HEK293 (cell line): ENCODE results near the gene AKIRIN2.

Source experiments
- EGR2 ChIP-seq: fragments of 450-650 bp; formaldehyde crosslinking; IDR thresholded peaks from 2 replicates; pipeline ENCODE4 v1.5.1; 2016; ENCODE audit warnings: low read depth, missing biosample characterization, missing genetic modification characterization
- HOXD13 ChIP-seq: sonication (generic); formaldehyde crosslinking; IDR thresholded peaks from 2 replicates; pipeline ENCODE4 v1.8.0; 2022; ENCODE audit warnings: missing genetic modification reagents, borderline replicate concordance
- MEIS1 ChIP-seq: sonication (generic); formaldehyde crosslinking; IDR thresholded peaks from 2 replicates; pipeline ENCODE4 v1.8.1; 2022; ENCODE audit warnings: missing genetic modification reagents, mild to moderate bottlenecking, borderline replicate concordance
- OVOL3 ChIP-seq: fragments of 450-650 bp; formaldehyde crosslinking; IDR thresholded peaks from 2 replicates; pipeline ENCODE4 v1.5.1; 2016; ENCODE audit warnings: missing biosample characterization, missing genetic modification characterization
- ZEB2 ChIP-seq: fragments of 450-650 bp; formaldehyde crosslinking; IDR thresholded peaks from 2 replicates; pipeline ENCODE4 v1.5.1; 2016; ENCODE audit warnings: missing biosample characterization, missing genetic modification characterization
- ZFHX2 ChIP-seq: fragments of 450-650 bp; formaldehyde crosslinking; conservative IDR thresholded peaks from 2 replicates; pipeline ENCODE4 v1.5.1; 2016; ENCODE audit warnings: missing biosample characterization, missing genetic modification characterization
- ZNF184 ChIP-seq: fragments of 450-650 bp; IDR thresholded peaks from 2 replicates; pipeline ENCODE4 v1.5.1; 2018; ENCODE audit warnings: missing biosample characterization, mild to moderate bottlenecking, missing genetic modification characterization
- ZNF24 ChIP-seq: fragments of 450-650 bp; formaldehyde crosslinking; IDR thresholded peaks from 2 replicates; pipeline ENCODE4 v1.5.1; 2016; ENCODE audit warnings: missing biosample characterization, missing genetic modification characterization
- ZNF394 ChIP-seq: fragments of 450-650 bp; formaldehyde crosslinking; IDR thresholded peaks from 2 replicates; pipeline ENCODE4 v1.5.1; 2016; ENCODE audit warnings: missing biosample characterization, missing genetic modification characterization, mild to moderate bottlenecking, moderate library complexity, borderline replicate concordance
- ZNF404 ChIP-seq: fragments of 450-650 bp; formaldehyde crosslinking; IDR thresholded peaks from 2 replicates; pipeline ENCODE4 v1.5.1; 2017; ENCODE audit warnings: missing biosample characterization, missing genetic modification characterization
- ZNF433 ChIP-seq: fragments of 450-650 bp; formaldehyde crosslinking; IDR thresholded peaks from 2 replicates; pipeline ENCODE4 v1.5.1; 2016; ENCODE audit warnings: missing biosample characterization, missing genetic modification characterization, low read depth
- ZNF473 ChIP-seq: fragments of 450-650 bp; formaldehyde crosslinking; IDR thresholded peaks from 2 replicates; pipeline ENCODE4 v1.5.1; 2017; ENCODE audit warnings: missing biosample characterization, missing genetic modification characterization
- ZNF548 ChIP-seq: fragments of 450-650 bp; formaldehyde crosslinking; IDR thresholded peaks from 2 replicates; pipeline ENCODE4 v1.5.1; 2016; ENCODE audit warnings: missing biosample characterization, missing genetic modification characterization
- ZNF549 ChIP-seq: fragments of 450-650 bp; IDR thresholded peaks from 2 replicates; pipeline ENCODE4 v1.5.1; 2018; ENCODE audit warnings: missing biosample characterization, missing genetic modification characterization, mild to moderate bottlenecking, inconsistent platforms, moderate library complexity
- ZNF658 ChIP-seq: fragments of 450-650 bp; formaldehyde crosslinking; IDR thresholded peaks from 2 replicates; pipeline ENCODE4; 2016; ENCODE audit warnings: missing biosample characterization, missing genetic modification characterization
- ZNF768 ChIP-seq: fragments of 450-650 bp; formaldehyde crosslinking; IDR thresholded peaks from 2 replicates; pipeline ENCODE4 v1.5.1; 2018; ENCODE audit warnings: missing biosample characterization, mild to moderate bottlenecking, missing genetic modification characterization
- ZXDB ChIP-seq: fragments of 450-650 bp; formaldehyde crosslinking; IDR thresholded peaks from 2 replicates; pipeline ENCODE4 v1.5.1; 2016; ENCODE audit warnings: missing biosample characterization, missing genetic modification characterization
- TF ChIP-seq, protein P1 (sequence below): fragments of 450-650 bp; formaldehyde crosslinking; IDR thresholded peaks from 2 replicates; pipeline ENCODE4 v1.5.1; 2016; ENCODE audit warnings: missing biosample characterization, missing genetic modification characterization
- TF ChIP-seq, protein P2 (sequence below): fragments of 450-650 bp; formaldehyde crosslinking; IDR thresholded peaks from 2 replicates; pipeline ENCODE4 v1.5.1; 2016; ENCODE audit warnings: missing biosample characterization, missing genetic modification characterization
- TF ChIP-seq, protein P3 (sequence below): fragments of 450-650 bp; formaldehyde crosslinking; IDR thresholded peaks from 2 replicates; pipeline ENCODE4 v1.5.1; 2016; ENCODE audit warnings: missing biosample characterization, missing genetic modification characterization, low read depth
- TF ChIP-seq, protein P4 (sequence below): fragments of 450-650 bp; formaldehyde crosslinking; IDR thresholded peaks from 2 replicates; pipeline ENCODE4 v1.5.1; 2016; ENCODE audit warnings: missing biosample characterization, missing genetic modification characterization, low read depth
- TF ChIP-seq, protein P5 (sequence below): fragments of 450-650 bp; formaldehyde crosslinking; IDR thresholded peaks from 2 replicates; pipeline ENCODE4 v1.5.1; 2016; ENCODE audit warnings: missing biosample characterization, missing genetic modification characterization

The AKIRIN2 gene

DNA sequence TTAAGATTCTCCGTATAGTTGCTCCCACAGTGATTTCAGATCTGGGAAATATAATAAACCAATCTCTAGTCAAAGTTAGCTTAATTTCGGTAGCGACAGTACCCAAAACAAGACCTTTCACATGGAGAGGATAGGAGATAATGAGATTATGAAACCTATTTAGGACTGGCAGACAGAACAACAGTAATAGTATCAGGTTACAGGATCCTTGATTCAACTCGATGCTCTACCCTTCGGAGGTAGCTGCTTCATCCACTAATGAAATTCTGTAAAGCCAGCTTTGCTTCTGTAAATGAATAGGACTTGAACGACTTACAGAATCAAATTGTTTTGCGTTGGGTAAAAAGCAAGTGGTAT lies 534 bp upstream of the AKIRIN2 start (continued):
- TF ChIP-seq, protein P1, sequence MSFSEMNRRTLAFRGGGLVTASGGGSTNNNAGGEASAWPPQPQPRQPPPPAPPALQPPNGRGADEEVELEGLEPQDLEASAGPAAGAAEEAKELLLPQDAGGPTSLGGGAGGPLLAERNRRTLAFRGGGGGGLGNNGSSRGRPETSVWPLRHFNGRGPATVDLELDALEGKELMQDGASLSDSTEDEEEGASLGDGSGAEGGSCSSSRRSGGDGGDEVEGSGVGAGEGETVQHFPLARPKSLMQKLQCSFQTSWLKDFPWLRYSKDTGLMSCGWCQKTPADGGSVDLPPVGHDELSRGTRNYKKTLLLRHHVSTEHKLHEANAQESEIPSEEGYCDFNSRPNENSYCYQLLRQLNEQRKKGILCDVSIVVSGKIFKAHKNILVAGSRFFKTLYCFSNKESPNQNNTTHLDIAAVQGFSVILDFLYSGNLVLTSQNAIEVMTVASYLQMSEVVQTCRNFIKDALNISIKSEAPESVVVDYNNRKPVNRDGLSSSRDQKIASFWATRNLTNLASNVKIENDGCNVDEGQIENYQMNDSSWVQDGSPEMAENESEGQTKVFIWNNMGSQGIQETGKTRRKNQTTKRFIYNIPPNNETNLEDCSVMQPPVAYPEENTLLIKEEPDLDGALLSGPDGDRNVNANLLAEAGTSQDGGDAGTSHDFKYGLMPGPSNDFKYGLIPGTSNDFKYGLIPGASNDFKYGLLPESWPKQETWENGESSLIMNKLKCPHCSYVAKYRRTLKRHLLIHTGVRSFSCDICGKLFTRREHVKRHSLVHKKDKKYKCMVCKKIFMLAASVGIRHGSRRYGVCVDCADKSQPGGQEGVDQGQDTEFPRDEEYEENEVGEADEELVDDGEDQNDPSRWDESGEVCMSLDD (tag by site-specific recombination) = no peak
- no peak for TF ChIP-seq EGR2 (tag by site-specific recombination)
- TF ChIP-seq ZEB2 (tag by site-specific recombination) = 0 out of 2 replicates have a peak, but pooled peaks have one; percentile 7
- no peak for TF ChIP-seq ZFHX2
- TF ChIP-seq, protein P2, sequence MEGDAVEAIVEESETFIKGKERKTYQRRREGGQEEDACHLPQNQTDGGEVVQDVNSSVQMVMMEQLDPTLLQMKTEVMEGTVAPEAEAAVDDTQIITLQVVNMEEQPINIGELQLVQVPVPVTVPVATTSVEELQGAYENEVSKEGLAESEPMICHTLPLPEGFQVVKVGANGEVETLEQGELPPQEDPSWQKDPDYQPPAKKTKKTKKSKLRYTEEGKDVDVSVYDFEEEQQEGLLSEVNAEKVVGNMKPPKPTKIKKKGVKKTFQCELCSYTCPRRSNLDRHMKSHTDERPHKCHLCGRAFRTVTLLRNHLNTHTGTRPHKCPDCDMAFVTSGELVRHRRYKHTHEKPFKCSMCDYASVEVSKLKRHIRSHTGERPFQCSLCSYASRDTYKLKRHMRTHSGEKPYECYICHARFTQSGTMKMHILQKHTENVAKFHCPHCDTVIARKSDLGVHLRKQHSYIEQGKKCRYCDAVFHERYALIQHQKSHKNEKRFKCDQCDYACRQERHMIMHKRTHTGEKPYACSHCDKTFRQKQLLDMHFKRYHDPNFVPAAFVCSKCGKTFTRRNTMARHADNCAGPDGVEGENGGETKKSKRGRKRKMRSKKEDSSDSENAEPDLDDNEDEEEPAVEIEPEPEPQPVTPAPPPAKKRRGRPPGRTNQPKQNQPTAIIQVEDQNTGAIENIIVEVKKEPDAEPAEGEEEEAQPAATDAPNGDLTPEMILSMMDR = no peak
- TF ChIP-seq, protein P3, sequence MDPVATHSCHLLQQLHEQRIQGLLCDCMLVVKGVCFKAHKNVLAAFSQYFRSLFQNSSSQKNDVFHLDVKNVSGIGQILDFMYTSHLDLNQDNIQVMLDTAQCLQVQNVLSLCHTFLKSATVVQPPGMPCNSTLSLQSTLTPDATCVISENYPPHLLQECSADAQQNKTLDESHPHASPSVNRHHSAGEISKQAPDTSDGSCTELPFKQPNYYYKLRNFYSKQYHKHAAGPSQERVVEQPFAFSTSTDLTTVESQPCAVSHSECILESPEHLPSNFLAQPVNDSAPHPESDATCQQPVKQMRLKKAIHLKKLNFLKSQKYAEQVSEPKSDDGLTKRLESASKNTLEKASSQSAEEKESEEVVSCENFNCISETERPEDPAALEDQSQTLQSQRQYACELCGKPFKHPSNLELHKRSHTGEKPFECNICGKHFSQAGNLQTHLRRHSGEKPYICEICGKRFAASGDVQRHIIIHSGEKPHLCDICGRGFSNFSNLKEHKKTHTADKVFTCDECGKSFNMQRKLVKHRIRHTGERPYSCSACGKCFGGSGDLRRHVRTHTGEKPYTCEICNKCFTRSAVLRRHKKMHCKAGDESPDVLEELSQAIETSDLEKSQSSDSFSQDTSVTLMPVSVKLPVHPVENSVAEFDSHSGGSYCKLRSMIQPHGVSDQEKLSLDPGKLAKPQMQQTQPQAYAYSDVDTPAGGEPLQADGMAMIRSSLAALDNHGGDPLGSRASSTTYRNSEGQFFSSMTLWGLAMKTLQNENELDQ (tag by site-specific recombination) = no peak
- no peak for TF ChIP-seq ZXDB
- TF ChIP-seq HOXD13 (CRISPR knock-in tag) = no peak
- no peak for TF ChIP-seq ZNF473
- TF ChIP-seq ZNF184 (tag by site-specific recombination) = no peak
- TF ChIP-seq ZNF768 (tag by site-specific recombination) = no peak
- TF ChIP-seq, protein P4, sequence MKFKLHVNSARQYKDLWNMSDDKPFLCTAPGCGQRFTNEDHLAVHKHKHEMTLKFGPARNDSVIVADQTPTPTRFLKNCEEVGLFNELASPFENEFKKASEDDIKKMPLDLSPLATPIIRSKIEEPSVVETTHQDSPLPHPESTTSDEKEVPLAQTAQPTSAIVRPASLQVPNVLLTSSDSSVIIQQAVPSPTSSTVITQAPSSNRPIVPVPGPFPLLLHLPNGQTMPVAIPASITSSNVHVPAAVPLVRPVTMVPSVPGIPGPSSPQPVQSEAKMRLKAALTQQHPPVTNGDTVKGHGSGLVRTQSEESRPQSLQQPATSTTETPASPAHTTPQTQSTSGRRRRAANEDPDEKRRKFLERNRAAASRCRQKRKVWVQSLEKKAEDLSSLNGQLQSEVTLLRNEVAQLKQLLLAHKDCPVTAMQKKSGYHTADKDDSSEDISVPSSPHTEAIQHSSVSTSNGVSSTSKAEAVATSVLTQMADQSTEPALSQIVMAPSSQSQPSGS = no peak
- no peak for TF ChIP-seq ZNF433 (tag by site-specific recombination)
- no peak for TF ChIP-seq ZNF658 (tag by site-specific recombination)
- no peak for TF ChIP-seq MEIS1 (CRISPR knock-in tag)
- TF ChIP-seq ZNF24 (tag by site-specific recombination) = peak; percentile 51; the same call in 1 of the 2 replicates
- TF ChIP-seq, protein P5, sequence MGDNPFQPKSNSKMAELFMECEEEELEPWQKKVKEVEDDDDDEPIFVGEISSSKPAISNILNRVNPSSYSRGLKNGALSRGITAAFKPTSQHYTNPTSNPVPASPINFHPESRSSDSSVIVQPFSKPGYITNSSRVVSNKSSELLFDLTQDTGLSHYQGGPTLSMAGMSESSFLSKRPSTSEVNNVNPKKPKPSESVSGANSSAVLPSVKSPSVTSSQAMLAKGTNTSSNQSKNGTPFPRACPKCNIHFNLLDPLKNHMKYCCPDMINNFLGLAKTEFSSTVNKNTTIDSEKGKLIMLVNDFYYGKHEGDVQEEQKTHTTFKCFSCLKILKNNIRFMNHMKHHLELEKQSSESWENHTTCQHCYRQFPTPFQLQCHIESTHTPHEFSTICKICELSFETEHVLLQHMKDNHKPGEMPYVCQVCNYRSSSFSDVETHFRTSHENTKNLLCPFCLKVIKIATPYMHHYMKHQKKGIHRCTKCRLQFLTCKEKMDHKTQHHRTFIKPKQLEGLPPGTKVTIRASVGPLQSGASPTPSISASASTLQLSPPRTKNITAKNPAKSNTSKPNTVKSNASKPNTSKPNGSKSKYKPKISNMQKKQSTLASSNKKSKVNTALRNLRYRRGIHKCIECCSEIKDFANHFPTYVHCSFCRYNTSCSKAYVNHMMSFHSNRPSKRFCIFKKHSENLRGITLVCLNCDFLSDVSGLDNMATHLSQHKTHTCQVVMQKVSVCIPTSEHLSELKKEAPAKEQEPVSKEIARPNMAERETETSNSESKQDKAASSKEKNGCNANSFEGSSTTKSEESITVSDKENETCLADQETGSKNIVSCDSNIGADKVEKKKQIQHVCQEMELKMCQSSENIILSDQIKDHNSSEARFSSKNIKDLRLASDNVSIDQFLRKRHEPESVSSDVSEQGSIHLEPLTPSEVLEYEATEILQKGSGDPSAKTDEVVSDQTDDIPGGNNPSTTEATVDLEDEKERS (tag by site-specific recombination) = no peak
- TF ChIP-seq ZNF548 (tag by site-specific recombination) = no peak
- TF ChIP-seq OVOL3 (tag by site-specific recombination) = no peak
- TF ChIP-seq ZNF394 (tag by site-specific recombination) = no peak
- no peak for TF ChIP-seq ZNF549
- no peak for TF ChIP-seq ZNF404 (tag by site-specific recombination)
